AML-193 (cell line): Measurements from ENCODE around the gene JAZF1.

Source experiments
- DNase-seq, 2 experiments: peaks; one replicate each; lab custom pipeline; 2025; lab: John Stamatoyannopoulos, UW

JAZF1 gene

DNA sequence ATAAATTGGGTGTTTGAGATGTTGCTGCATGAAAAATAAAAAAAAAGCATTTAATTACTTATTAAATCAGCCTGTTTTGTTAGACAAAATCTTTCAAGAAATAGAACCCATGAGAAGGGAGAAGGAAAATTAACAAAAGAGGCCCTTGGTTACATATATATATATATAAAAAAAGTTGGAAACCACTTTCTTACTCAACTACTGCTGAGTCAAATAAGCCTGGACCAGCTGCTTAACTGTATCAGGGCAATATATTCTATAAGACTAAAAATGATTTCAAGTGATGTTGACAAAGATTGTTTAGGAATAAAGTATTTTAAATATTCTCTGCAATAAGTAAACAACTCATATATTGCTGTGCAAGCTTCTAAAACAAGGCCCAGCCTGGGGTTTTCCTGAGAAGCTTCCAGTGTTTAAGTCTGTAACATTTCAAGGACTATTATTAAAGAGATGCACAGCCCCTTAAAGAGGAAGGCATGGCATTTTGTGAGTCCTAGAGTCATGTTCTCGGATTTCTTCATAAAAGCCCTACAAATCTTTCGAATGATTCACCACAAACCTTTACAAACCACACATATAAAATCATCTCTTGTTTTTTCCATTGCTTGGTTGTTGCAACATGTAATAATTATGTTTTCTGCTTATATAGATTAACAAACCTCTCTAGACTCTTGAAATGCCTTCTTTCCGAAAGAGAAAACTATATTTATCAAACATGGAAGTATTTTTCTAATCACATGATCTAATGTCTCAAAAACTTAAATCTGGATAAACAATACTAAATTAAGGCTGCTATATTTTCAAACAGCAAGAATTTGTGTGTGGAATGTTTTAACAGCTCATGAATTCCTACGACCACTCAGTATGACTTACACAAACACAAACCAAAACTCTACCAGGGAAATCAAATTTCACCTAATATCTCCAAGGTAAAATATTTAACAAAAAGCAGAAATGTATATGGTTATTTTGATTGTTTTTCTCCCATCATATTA, 14.3 kb downstream of the JAZF1 start:
- no peak for DNase-seq

DNA sequence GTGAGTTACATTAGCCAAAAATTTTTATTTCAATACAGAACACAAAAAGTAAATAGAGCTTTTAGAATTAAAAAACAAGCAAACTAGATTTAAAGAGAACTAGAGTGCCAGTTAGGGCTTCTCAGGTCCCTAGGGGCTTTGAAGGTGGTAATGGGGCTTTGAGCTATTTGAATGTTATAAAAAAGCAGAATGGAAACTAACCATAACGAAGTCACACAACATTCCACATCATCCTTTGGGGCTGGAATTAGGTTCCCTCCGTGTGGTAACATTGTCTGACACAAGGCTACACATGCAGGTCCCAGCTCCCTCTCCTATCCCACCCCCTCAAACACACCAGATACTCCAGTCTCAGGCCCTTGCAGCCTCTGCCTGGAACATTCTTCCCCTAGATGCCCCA, 15.3 kb downstream of the JAZF1 start:
- DNase-seq: no peak

DNA sequence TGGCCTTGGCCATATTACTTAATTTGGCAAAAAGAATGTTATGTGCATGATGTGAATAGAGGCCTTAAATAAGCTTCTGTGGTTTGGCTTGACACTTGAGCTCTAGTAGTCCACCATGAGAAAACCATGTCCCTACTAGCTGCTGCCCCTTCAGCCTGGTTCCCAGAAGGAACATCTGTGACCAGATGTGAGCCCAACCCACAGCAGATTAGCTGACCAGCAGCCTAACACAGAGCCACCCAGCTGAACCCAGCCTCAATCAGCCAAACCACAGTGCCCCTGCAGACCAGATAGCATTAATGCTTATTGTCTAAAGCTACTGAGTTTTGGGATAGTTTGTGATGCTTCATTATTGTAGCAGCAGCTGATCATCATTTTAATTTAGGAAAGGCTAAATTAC, 16.6 kb downstream of the JAZF1 start:
- DNase-seq: no peak

DNA sequence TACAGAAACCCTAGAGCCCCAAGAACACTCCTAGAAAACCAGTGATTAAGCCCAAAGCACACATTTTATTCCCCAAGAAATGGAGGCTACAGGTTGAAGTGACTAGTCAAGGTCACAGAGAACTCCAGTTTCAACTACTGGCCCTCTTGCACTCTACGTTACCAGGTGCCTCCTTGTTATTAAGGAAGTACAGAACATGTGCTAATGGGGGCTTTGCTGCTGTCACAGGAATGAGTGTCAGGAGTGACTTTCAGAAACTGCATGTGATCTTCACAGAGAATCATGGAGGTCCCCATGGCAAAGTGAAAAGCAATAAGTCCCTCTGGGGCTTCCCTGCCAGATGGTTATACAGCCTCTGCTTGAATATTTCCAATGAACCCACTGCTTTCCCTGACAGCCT, 19.3 kb downstream of the JAZF1 start:
- DNase-seq: no peak

DNA sequence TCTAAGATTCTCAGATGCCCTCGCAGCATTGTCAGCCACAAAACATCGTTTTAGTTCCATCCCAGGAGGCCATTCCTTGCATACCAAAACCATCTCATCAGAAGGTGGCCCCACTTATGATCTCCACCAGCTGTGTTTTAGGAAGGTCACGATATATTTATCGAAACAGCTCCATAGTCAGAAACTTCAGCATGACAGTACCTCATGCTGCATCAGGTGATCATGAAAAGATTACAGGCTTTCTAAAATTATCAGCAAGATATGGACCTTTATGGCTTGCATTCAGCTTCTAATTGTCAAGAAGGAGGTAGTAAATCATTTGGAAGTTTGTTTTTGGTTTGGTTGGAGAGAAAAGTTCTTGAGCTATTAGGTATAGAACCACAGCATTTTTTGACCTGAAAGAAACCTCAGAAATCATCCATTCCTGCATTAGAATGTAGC, 20.0 kb downstream of the JAZF1 start:
- no peak for DNase-seq

DNA sequence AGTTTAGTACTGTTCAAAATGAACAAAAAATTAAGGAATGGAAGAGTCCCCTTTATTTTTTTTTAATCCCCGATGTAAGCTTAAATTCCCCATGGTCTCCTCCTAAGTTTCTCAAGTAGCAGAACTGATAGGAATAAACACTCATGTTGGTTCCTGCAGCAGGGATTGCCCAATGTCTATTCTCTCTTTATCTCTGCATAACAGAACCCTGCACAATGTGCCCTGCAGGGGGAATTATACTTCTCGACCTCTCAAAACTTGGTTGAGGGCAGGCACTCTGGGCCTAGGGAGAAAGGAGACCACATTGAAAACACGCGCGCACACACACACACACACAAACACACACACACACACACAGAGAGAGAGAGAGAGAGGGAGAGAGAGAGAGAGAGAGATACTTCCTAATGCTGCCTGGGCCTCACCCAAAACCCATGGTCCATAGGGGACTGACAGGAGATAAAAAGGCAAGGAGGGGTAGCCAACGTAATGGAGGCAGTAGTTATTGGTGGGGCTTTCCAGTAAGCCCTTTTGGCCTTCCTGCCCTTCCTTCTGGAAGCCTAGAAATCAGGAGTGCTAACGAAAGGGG, 22.7 kb downstream of the JAZF1 start:
- DNase-seq: peak; percentile 3 to 9

DNA sequence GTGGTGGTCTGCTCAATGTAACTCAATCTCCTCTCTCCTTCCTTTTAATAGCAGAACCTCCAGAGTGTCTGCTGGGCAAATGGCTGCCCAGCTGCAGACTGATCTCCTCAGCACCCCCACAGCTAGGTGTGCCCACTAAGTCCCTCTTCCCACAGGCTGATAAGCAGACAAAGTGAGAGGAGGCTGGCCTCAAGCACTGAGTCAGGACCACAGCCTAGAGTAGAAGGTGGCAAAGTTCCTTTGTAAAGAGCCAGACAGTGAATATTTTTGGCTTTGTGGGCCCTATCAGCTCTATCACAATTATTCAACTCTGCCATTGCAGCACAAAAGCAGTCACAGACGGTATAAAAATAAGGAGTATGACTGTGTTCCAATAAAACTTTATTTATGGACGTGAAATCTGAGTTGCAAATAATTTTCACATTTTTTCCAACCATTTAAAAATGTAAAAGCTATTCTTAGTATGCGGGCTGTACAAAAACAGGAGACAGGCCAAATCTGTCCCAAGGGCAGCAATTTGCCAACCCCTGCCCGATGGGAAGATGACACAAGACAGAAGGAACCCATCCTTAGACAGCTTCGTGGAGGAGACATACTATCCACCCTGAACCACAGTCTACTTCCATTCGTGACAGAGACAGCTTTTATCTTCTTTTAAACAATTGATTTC, 23.4 kb downstream of the JAZF1 start:
- DNase-seq: no peak

DNA sequence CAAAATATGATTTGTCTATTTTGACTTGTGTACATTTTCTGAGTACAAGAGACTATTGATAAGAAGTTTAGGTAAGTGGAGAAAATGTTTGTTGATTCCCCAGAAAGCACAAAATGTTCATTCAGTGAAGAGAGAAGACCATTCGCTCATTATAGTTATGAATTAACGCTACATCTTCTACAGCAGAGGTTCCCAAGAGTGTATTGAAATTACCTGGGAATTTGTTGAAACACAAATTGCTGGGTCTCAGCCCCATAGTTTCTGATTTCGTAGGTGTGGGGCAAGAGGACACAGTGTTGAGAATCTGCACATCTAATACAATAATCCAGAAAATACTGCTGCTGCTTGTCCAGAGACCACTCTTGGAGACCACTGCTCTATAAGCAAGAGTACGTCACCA, 24.2 kb downstream of the JAZF1 start:
- no peak for DNase-seq

DNA sequence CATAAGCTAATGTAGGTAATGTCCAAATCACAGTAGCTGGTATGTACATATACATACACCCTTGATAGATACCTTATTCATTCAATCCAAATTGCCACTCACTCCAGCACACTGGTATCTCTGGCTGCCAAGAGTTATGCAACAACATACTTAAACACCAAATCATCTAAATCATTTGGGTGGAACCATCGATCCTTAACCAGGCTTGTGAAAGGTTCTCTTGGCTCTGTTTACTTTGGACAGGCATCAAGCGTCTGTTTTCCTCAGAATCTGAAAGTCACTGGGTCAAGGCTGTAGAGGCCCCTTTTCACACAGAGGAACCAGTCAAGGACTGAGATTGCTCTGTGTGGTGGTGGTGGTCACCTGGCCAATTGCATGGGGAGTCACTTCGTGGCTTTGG, 24.6 kb downstream of the JAZF1 start:
- no peak for DNase-seq

DNA sequence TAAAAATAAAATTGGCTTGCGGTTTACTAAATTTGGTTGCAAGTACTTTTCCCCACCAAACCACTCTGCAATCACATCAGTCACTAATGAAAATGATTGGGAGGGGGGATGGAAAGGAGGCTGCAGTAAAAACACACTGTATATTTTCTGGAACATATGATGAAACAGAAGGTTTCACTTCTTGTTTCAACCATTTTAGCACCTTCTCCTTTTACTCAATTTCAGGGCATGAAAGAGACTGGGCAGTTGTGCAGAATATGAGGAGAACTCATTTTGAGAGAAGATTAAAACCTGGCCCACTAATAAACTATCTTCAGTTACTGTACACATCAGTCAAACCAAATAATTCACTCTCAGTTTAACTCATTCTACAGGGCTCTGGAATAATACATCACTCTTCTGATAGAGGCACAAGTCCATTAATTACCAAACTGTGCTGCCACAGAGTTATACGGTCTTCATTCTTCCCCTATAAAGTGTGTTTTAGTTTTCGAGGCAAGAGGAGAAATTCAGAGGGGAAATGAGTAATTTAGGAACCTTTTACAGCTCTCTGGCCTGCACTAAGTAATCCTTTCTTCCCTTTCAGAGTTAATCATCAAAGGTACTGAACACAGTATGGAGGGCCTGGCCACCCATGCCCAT, 25.5 kb downstream of the JAZF1 start:
- peak; percentile 6 to 34 for DNase-seq

DNA sequence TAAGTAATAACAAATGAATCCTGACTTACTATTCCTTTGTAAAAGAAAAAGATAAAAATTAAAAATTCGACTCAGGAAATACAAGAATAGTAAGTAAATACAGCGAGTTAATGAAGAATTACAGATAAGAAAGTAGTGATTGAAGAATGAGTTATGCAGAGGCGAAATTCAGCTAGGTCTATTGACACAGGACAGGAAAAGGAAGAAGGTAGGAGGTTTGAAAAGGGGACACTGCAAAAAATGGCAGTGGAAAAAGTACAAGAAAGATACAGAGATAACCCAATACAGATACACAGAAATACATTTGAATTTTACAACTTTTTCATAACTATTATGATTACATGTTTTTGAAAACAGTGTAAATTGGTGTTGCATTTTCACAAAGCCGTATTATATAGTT, 28.0 kb downstream of the JAZF1 start:
- DNase-seq: no peak

DNA sequence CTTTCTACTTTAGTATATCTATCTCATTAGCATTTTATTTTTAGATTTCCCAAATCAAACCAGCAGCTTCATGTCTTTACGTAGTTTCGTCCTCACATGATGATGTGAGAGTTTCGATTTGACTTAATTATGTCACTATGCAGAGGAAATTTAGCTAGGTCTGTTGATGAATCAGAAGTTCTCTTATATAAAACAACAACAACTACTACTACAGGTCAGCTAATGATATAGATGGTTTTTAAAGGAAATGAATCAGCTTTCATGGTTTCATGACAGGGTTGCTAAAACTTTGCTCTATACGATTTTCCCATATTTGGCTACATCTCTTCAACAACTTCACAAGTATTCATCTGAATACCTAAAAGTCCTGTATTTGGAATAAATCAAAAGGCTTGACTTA, 28.6 kb downstream of the JAZF1 start:
- no peak for DNase-seq

DNA sequence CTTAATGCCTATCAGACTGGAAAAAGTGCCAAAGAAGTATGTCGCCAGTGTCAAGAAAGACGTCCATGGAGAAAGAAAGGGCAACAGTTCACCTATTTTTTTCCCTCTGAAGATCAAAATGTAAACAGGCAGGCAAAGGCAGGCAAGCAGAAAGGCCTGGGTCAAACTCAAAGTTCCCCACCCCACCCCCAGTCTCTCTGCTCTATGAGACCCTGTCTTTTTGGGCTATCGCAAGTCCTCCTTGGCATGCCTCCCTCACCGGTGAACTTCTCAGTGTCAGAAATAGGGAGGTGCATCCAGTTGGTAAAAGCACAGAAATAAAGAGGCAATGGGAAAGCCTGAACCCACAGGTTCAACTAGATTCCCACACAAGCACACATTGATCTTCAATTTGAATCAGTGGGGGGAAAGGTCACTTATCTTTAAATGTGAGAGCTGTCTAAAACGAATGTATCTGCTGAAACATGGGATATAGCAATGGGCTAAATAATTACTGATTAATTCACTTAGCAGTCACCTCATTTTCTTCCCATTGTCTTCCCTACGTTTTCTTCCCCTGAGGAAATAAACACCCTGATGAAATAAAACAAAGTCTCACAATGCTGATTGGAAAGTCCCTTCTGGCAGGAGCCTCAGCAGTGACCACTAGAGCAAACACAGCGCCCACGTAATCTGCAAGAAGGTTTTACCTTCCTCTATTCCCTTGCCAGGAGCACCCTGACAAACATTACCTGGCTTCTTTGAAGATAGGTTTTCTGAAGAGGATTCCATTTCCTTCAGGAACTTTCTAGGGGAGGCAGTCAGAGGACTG, 31.1 kb downstream of the JAZF1 start:
- DNase-seq: no peak

DNA sequence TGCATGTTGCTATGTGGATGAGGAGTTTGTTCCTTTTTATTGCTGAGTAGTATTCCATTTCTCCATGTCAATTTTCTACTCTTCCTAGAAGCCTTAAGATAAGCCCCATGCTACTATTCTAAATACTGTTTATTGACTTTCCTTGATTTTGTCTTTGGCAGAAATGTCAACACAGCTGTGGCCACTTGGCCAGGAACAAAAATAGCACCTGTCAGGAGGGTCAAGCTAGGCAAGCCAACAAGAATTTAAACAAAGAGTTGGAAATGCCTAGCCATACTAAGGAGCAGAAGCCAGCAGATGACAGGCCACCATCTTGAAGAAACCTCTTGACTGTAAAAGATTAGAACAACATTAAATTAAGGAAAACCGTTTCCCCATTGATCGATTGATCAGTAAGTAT, 34.7 kb downstream of the JAZF1 start:
- no peak for DNase-seq

DNA sequence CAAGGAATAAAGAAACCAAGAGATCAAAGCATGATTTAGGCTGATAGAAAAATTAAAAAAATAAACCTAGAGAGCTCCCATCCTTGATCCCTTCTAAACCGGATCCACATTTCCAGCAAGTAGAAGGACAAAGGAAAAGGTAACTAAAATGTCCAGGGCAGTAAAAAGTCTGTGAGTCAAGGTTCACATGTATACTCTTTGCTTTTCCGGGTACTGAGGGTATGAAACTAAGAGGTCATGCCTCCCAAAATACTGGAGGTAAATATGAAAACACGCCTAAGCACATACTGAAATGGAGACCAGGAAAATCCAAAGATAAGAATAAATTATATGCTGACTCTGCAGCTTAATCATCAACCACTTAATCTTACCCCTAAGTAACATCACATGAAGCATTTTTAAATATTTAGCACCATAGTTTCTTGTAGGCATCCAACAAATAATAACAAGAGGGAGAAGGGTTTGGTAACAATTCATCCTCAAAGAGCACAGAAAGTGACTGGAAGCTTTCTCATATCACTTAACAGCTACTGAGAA, 35.4 kb downstream of the JAZF1 start:
- no peak for DNase-seq

DNA sequence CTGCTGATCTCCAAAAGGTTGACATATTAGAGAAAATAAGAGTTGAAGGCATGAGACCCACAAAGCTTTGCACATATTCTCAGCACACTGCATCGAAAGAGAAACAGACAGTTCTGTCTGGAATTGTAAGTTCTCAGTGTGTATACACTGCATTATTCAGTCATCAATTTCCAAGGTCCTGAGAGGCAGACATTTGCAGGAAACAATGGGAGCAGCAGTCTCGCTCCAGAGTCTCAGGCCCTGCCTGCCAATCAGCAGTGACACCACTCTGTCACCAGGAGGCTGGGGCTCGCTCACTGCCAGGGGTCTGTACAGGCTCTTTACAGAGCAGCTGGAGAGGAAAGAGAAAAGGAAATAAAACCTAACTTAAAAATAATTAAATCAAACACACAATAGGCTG, 36.3 kb downstream of the JAZF1 start:
- DNase-seq: no peak

DNA sequence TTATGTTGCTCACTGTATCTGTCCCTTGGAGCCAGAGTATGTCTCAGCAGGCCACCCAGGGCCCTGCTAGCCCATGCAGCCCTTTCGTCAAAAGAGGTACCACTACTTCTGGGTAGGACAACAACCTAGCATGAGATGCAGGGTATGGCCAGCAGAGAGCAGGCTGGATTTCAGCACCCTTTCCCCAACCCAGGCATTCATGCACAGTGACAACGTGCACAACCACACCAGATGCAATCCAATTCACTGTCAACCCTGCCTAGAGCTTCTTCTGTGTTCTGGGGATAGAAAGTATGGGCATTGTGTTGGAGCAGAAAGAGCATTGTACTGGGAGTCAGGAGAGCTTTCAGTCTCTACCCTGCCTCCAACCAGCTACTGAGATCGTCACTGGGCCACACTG, 37.9 kb downstream of the JAZF1 start:
- DNase-seq: peak in 1 of 2 experiments; percentile 10

DNA sequence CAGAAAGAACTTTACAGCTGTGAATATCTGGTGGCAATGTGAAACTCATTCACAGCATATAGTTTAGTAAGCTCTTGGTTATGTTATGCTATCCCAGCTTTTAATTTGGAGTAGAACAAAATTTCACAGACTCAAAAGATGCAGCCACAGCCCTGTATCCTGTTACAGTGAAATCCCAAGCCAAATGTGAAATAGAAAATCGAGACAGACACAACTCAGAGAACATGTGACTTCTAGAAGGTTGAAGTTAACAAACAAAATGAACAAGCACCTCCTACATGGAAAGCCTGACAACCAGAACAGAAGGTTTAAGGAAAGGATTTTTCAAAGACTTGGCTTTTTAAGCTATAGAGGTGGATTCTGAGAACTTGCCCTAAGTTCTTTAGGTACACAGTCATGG, 39.6 kb downstream of the JAZF1 start:
- DNase-seq: no peak

DNA sequence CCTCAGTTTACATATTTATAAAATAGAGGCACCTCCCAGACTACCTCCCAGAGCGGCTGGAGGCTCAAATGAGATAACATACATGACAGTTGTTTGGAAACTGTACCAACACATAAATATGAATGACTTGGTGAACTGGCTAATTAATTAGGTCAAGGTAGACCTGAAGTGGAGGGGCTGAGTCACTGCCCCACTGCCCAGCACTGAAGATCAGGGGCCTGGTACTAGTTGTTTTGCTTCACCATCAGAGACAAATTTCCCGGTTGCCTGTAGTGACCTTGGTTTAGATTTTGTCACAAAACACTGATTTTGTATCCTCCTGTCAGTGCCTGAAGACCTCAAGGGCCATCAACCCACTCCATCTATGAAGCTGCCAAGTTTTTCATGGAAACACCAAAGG, 41.8 kb downstream of the JAZF1 start:
- no peak for DNase-seq

DNA sequence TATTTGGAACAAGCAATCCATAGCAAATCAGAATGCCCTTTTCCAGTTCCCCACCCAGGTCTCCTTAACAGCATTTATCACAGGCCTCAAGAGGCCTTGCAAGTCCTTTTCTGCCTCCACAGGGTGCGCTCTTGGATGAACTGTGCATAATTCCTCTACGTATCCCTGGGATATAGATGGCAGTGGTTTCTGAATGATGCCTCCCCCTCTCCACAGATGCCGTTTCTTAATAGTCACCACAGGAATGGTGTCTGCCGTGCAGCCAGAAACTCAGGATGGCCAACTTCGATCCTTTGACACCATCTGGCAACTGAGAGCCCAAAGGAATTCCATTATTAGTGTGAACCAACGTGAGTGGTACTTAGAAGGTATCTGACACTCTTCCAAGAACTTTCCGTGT, 43.1 kb downstream of the JAZF1 start:
- no peak for DNase-seq

DNA sequence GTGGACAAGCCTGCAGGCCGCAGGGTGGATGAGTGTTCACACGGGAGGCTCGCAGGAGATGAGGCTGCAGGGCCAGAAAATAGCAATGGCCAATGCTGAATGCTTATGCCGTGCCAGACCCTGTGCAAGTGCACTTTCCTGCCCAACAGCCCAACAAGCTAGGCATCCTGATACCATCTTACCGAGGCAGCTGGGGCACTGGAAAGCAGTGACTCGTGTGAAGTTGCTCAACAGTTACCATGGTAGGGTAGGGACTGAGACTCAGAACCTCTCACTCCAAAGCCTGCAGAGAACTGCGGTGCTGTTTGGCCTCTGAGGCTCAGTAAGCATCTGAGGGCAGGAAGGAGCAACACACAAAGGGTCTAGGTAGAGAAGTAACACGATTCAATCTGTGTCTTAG, 43.7 kb downstream of the JAZF1 start:
- no peak for DNase-seq
